GM23338 (cell line): ENCODE results near the gene MYO18B. TPM values are rescaled to one million over a fixed set of nuclear protein-coding genes. Genes with fewer than 3 reads are reported as not detected.

ENCODE experiments used
- ATAC-seq: fragments of 200-7000 bp; cut with Tn5 transposase; 3 replicates; pipeline ENCODE4 v1.9.1; 2020
- DNase-seq: peaks from one replicate; pipeline ENCODE4 v3.0.0-alpha.2; 2015; ENCODE audit warnings: low spot score
- H2AFZ ChIP-seq: fragments of 200-600 bp; sonication (generic); 2 replicates; pipeline ENCODE4 v1.8.0; 2016; ENCODE audit warnings: antibody characterized with exemption, mild to moderate bottlenecking, moderate library complexity
- H3F3A ChIP-seq: fragments of 200-600 bp; sonication (generic); replicated peaks from 2 replicates; pipeline ENCODE4 v1.8.0; 2017; ENCODE audit warnings: antibody characterized with exemption, mixed run types, low read depth
- H3K27ac ChIP-seq: fragments of 200-600 bp; sonication (generic); 2 replicates; pipeline ENCODE4 v1.6.1; 2016; ENCODE audit warnings: low read depth
- H3K27me3 ChIP-seq: fragments of 200-600 bp; sonication (generic); 2 replicates; pipeline ENCODE4 v1.8.0; 2016; ENCODE audit warnings: mild to moderate bottlenecking, mixed run types, moderate library complexity; ENCODE audit not compliant: insufficient read depth
- H3K36me3 ChIP-seq: fragments of 200-600 bp; sonication (generic); 2 replicates; pipeline ENCODE4 v1.8.0; 2016; ENCODE audit warnings: mild to moderate bottlenecking; ENCODE audit not compliant: insufficient read depth
- H3K4me1 ChIP-seq: fragments of 200-600 bp; sonication (generic); 2 replicates; pipeline ENCODE4 v1.8.0; 2016; ENCODE audit warnings: mild to moderate bottlenecking, moderate library complexity; ENCODE audit not compliant: insufficient read depth
- H3K4me2 ChIP-seq: fragments of 200-600 bp; sonication (generic); 2 replicates; pipeline ENCODE4 v1.7.1; 2017; ENCODE audit warnings: mixed run types
- H3K4me3 ChIP-seq: fragments of 200-600 bp; sonication (generic); 2 replicates; pipeline ENCODE4 v1.6.1; 2016; ENCODE audit warnings: mixed run types
- H3K79me2 ChIP-seq: fragments of 200-600 bp; sonication (generic); replicated peaks from 2 replicates; pipeline ENCODE4 v1.8.0; 2017; ENCODE audit warnings: mild to moderate bottlenecking; ENCODE audit not compliant: insufficient read depth
- H3K9me2 ChIP-seq: fragments of 200-600 bp; sonication (generic); 2 replicates; pipeline ENCODE4 v1.8.0; 2017; ENCODE audit not compliant: insufficient read depth
- H4K20me1 ChIP-seq: fragments of 200-600 bp; sonication (generic); replicated peaks from 2 replicates; pipeline ENCODE4 v1.8.0; 2017; ENCODE audit warnings: mild to moderate bottlenecking; ENCODE audit not compliant: insufficient read depth
- H3K27ac Mint-ChIP-seq: 2 replicates; pipeline ENCODE4 v1.8.0; 2020; ENCODE audit warnings: inconsistent platforms, mild to moderate bottlenecking, moderate library complexity, mixed read lengths
- H3K27me3 Mint-ChIP-seq: 3 replicates; pipeline ENCODE4 v1.8.0; 2022; ENCODE audit warnings: low read depth, mild to moderate bottlenecking, moderate library complexity, mixed read lengths, inconsistent platforms; ENCODE audit not compliant: insufficient read depth, poor library complexity
- H3K36me3 Mint-ChIP-seq: 3 replicates; pipeline ENCODE4 v1.8.0; 2021; ENCODE audit warnings: low read depth, mild to moderate bottlenecking, inconsistent platforms, moderate library complexity, mixed read lengths
- H3K4me1 Mint-ChIP-seq: 3 replicates; pipeline ENCODE4 v1.8.0; 2020; ENCODE audit warnings: mild to moderate bottlenecking, inconsistent platforms, mixed read lengths
- H3K4me3 Mint-ChIP-seq: 3 replicates; pipeline ENCODE4 v1.8.0; 2021; ENCODE audit warnings: moderate library complexity, mild to moderate bottlenecking, inconsistent platforms, mixed read lengths
- H3K9me3 Mint-ChIP-seq: 3 replicates; pipeline ENCODE4 v1.8.0; 2020; ENCODE audit warnings: moderate library complexity, mild to moderate bottlenecking, inconsistent platforms, mixed read lengths
- CREB1 ChIP-seq: fragments of 250-450 bp; sonication (Bioruptor Pico); IDR thresholded peaks from 2 replicates; pipeline ENCODE4 v1.5.0; 2020; ENCODE audit warnings: low read depth, mild to moderate bottlenecking, moderate library complexity
- EZH2 ChIP-seq: fragments of 200-600 bp; sonication (generic); IDR thresholded peaks from one replicate; pipeline ENCODE4 v1.8.0; 2017; ENCODE audit warnings: antibody characterized with exemption, mild to moderate bottlenecking, low read depth; ENCODE audit not compliant: unreplicated experiment
- NANOG ChIP-seq: IDR thresholded peaks from 2 replicates; pipeline ENCODE4 v1.6.1; 2016; ENCODE audit warnings: antibody characterized with exemption, borderline replicate concordance
- POLR2AphosphoS5 ChIP-seq: IDR thresholded peaks from 2 replicates; pipeline ENCODE4 v1.6.1; 2016; ENCODE audit warnings: antibody characterized with exemption, low read depth
- REST ChIP-seq: IDR thresholded peaks from one replicate; pipeline ENCODE4 v1.6.1; 2018; ENCODE audit warnings: antibody characterized with exemption; ENCODE audit not compliant: unreplicated experiment
- ZNF331 ChIP-seq: fragments of 250-450 bp; sonication (Bioruptor Pico); IDR thresholded peaks from 2 replicates; pipeline ENCODE4 v1.5.0; 2020; ENCODE audit warnings: low read depth, mild to moderate bottlenecking, moderate library complexity
- ZNF462 ChIP-seq: fragments of 250-450 bp; sonication (Bioruptor Pico); IDR thresholded peaks from 2 replicates; pipeline ENCODE4 v1.5.0; 2020; ENCODE audit warnings: mild to moderate bottlenecking, moderate library complexity
- polyA plus RNA-seq: library from polyadenylated mRNA; unstranded; fragments of >200 nt; fragmentation: Nextera tagmentation; extraction: Ambion mirVana; gene quantifications from 2 replicates; pipeline ENCODE4 v1.2.1, GENCODE V29; 2016
- total RNA-seq: library from RNA; depleted of rRNA; stranded (reverse); fragments of >200 nt; shearing (Covaris generic); gene quantifications from 2 replicates; pipeline ENCODE4 v1.2.3, GENCODE V29; 2014

MYO18B gene
- total and polyA plus RNA-seq, 2 experiments from 2014 or later = 0.36 to 0.45 TPM

- Mint-ChIP-seq H3K36me3 (no peaks in the 10 kb centered on the region), H3K4me3 (no peak overlapping the region), H3K27me3 (peaks cover 6% of the 10 kb centered on the region), H3K27ac (no peak overlapping the region), H3K9me3 (no peaks in the 10 kb centered on the region), H3K4me1 (no peaks in the 10 kb centered on the region)
- H2AFZ ChIP-seq = no peak overlapping the region
- no peaks in the 10 kb centered on the region for H3K27me3 ChIP-seq
- TF ChIP-seq NANOG = no peak
- TF ChIP-seq ZNF462 (CRISPR knock-in tag) = no peak
- TF ChIP-seq ZNF331 = no peak
- TF ChIP-seq EZH2 = no peak
- no peak for TF ChIP-seq REST
- no peak for TF ChIP-seq CREB1 (CRISPR knock-in tag)
- TF ChIP-seq POLR2AphosphoS5 = no peak
- H3K79me2 ChIP-seq = no peaks in the 10 kb centered on the region
- no peak overlapping the region for H3K27ac ChIP-seq
- H3F3A ChIP-seq = no peaks in the 10 kb centered on the region
- no peaks in the 10 kb centered on the region for H3K9me2 ChIP-seq
- no peaks in the 10 kb centered on the region for H3K4me1 ChIP-seq
- DNase-seq (no peak), ATAC-seq (no peak)
- no peak overlapping the region for H3K4me2 ChIP-seq
- no peak overlapping the region for H3K4me3 ChIP-seq
- H4K20me1 ChIP-seq = no peaks in the 10 kb centered on the region
- no peaks in the 10 kb centered on the region for H3K36me3 ChIP-seq
These were observed 283.6 kb downstream of the MYO18B start for GRCh38 chr22:26025626-26026025.
